ENCODE measurements around the gene ADARB2.

The ADARB2 gene

GRCh38 chr10:1209355-1209979, 527.9 kb downstream of the ADARB2 start:
- no peak for DNase-seq

- DNase-seq, result no peak
Observed at GRCh38 chr10:1208366-1209311, 528.7 kb downstream of the ADARB2 start.

- no peak for DNase-seq
Observed at GRCh38 chr10:1206601-1207000, 530.7 kb downstream of the ADARB2 start.

- DNase-seq, result no peak
Observed at GRCh38 chr10:1206101-1206500, 531.2 kb downstream of the ADARB2 start.

GRCh38 chr10:1205450-1206030, 531.8 kb downstream of the ADARB2 start:
- no peak for DNase-seq

GRCh38 chr10:1204434-1205326, 532.6 kb downstream of the ADARB2 start:
- no peak for DNase-seq

- DNase-seq, result no peak
Observed at GRCh38 chr10:1203704-1204103, 533.6 kb downstream of the ADARB2 start.

- no peak for DNase-seq
Observed at GRCh38 chr10:1203216-1203615, 534.1 kb downstream of the ADARB2 start.

GRCh38 chr10:1202343-1202742, 535.0 kb downstream of the ADARB2 start:
- DNase-seq, result no peak

- DNase-seq, result no peak
Observed at GRCh38 chr10:1200866-1201807, 536.2 kb downstream of the ADARB2 start.

- DNase-seq, result no peak
Observed at GRCh38 chr10:1199897-1200721, 537.2 kb downstream of the ADARB2 start.

- no peak for DNase-seq
Observed at GRCh38 chr10:1199345-1199673, 538.0 kb downstream of the ADARB2 start.

- DNase-seq, result no peak
Observed at GRCh38 chr10:1198453-1199344, 538.6 kb downstream of the ADARB2 start.

GRCh38 chr10:1197384-1197783, 539.9 kb downstream of the ADARB2 start:
- no peak for DNase-seq

- DNase-seq, result no peak
Observed at GRCh38 chr10:1196656-1197055, 540.7 kb downstream of the ADARB2 start.

- no peak for DNase-seq
Observed at GRCh38 chr10:1195828-1196227, 541.5 kb downstream of the ADARB2 start.

GRCh38 chr10:1194161-1194560, 543.2 kb downstream of the ADARB2 start:
- DNase-seq, result no peak

GRCh38 chr10:1193561-1193960, 543.8 kb downstream of the ADARB2 start:
- DNase-seq, result no peak

- no peak for DNase-seq
Observed at GRCh38 chr10:1191752-1192151, 545.6 kb downstream of the ADARB2 start.

Measured in DMS 273 treated with DMSO at 0.1 percent for 48 hours (cell line).